ENCODE data around the gene CNTNAP2. TPM values are rescaled to one million over a fixed set of nuclear protein-coding genes. Genes with fewer than 3 reads are reported as not detected.

CNTNAP2 gene
- polyA plus RNA-seq, 3 donors from 2014 or later, result 0.94 to 1.1 TPM; not detected in 1

GRCh38 chr7:146661435-146661834 lies 544.8 kb downstream of the CNTNAP2 start:
- Mint-ChIP-seq H3K4me3 (no peak overlapping the region), H3K27me3 (ENCODE audit: low read depth in 3 of 3) (peaks cover 0 to 3% (median 0%) of the 10 kb centered on the region in 3 donors), H3K9me3 (peaks cover 7 to 38% (median 17%) of the 10 kb centered on the region in 6 donors), H3K27ac (no peak overlapping the region), H3K36me3 (no peaks in the 10 kb centered on the region), H3K4me1 (peaks cover 0 to 9% of the 10 kb centered on the region in 2 donors)
- DNase-seq, result no peak

- Mint-ChIP-seq H3K4me3 (no peak overlapping the region), H3K9me3 (peaks cover 7 to 43% (median 22%) of the 10 kb centered on the region in 6 donors), H3K27ac (no peak overlapping the region), H3K4me1 (peaks cover 0 to 5% of the 10 kb centered on the region in 2 donors), H3K27me3 (ENCODE audit: low read depth in 3 of 3) (peaks cover 0 to 3% (median under 1%) of the 10 kb centered on the region in 3 donors), H3K36me3 (no peaks in the 10 kb centered on the region)
- no peak for DNase-seq
These were observed 545.3 kb downstream of the CNTNAP2 start for GRCh38 chr7:146661929-146662328.

GRCh38 chr7:146665023-146665422 lies 548.4 kb downstream of the CNTNAP2 start:
- H3K4me3 Mint-ChIP-seq, result no peak overlapping the region
- H3K4me1 Mint-ChIP-seq, result no peaks in the 10 kb centered on the region
- no peak overlapping the region for H3K27ac Mint-ChIP-seq

GRCh38 chr7:146670532-146670931 lies 553.9 kb downstream of the CNTNAP2 start:
- H3K27ac Mint-ChIP-seq, result no peak overlapping the region
- peaks cover 4 to 44% (median 21%) of the 10 kb centered on the region in 6 donors for H3K9me3 Mint-ChIP-seq
- DNase-seq, result no peak
- peaks cover 2 to 4% (median 3%) of the 10 kb centered on the region in 3 donors for H3K27me3 Mint-ChIP-seq (ENCODE audit: low read depth in 3 of 3)
- H3K4me1 Mint-ChIP-seq, result no peaks in the 10 kb centered on the region
- no peak overlapping the region for H3K4me3 Mint-ChIP-seq
- peaks cover 0 to 9% (median 0%) of the 10 kb centered on the region in 3 donors for H3K36me3 Mint-ChIP-seq

More at GRCh38 chr7:146665023-146665422, 548.4 kb downstream of the CNTNAP2 start:
- Mint-ChIP-seq H3K27me3 (ENCODE audit: low read depth in 3 of 3) (peaks cover 2 to 3% (median 2%) of the 10 kb centered on the region in 3 donors), H3K9me3 (peaks cover 3 to 40% (median 20%) of the 10 kb centered on the region in 6 donors), H3K36me3 (peaks cover 0 to 5% (median 0%) of the 10 kb centered on the region in 3 donors)
- no peak for DNase-seq

- no peak for DNase-seq
- peaks cover 0 to 1% (median 0%) of the 10 kb centered on the region in 3 donors for H3K27me3 Mint-ChIP-seq (ENCODE audit: low read depth in 3 of 3)
- no peak overlapping the region for H3K4me3 Mint-ChIP-seq
- H3K36me3 Mint-ChIP-seq, result no peaks in the 10 kb centered on the region
- no peak overlapping the region for H3K27ac Mint-ChIP-seq
- H3K9me3 Mint-ChIP-seq, result peaks cover 2 to 38% (median 7%) of the 10 kb centered on the region in 6 donors
- H3K4me1 Mint-ChIP-seq, result no peaks in the 10 kb centered on the region
These were observed 564.9 kb downstream of the CNTNAP2 start for GRCh38 chr7:146681487-146681886.

GRCh38 chr7:146683439-146683838 lies 566.8 kb downstream of the CNTNAP2 start:
- no peak overlapping the region for H3K27ac Mint-ChIP-seq
- peaks cover 0 to 39% (median 8%) of the 10 kb centered on the region in 6 donors for H3K9me3 Mint-ChIP-seq
- no peak overlapping the region for H3K4me3 Mint-ChIP-seq
- no peaks in the 10 kb centered on the region for H3K36me3 Mint-ChIP-seq
- no peak for DNase-seq
- no peaks in the 10 kb centered on the region for H3K4me1 Mint-ChIP-seq
- H3K27me3 Mint-ChIP-seq (ENCODE audit: low read depth in 3 of 3), result peaks cover 0 to 1% (median 0%) of the 10 kb centered on the region in 3 donors

GRCh38 chr7:146690987-146691386 lies 574.4 kb downstream of the CNTNAP2 start:
- H3K4me1 Mint-ChIP-seq, result no peaks in the 10 kb centered on the region
- H3K4me3 Mint-ChIP-seq, result no peak overlapping the region

GRCh38 chr7:146698995-146699610 lies 582.5 kb downstream of the CNTNAP2 start:
- Mint-ChIP-seq H3K4me3 (no peak overlapping the region), H3K27me3 (ENCODE audit: low read depth in 3 of 3) (peaks cover 0 to 2% (median 0%) of the 10 kb centered on the region in 3 donors), H3K4me1 (no peaks in the 10 kb centered on the region)

More at GRCh38 chr7:146690987-146691386, 574.4 kb downstream of the CNTNAP2 start:
- H3K27me3 Mint-ChIP-seq (ENCODE audit: low read depth in 3 of 3), result no peaks in the 10 kb centered on the region
- peaks cover 0 to 15% (median 6%) of the 10 kb centered on the region in 6 donors for H3K9me3 Mint-ChIP-seq
- H3K27ac Mint-ChIP-seq, result no peak overlapping the region
- DNase-seq, result no peak
- no peaks in the 10 kb centered on the region for H3K36me3 Mint-ChIP-seq

GRCh38 chr7:146700015-146700560 lies 583.5 kb downstream of the CNTNAP2 start:
- no peak overlapping the region for H3K27ac Mint-ChIP-seq
- no peaks in the 10 kb centered on the region for H3K36me3 Mint-ChIP-seq
- DNase-seq, result no peak
- H3K4me3 Mint-ChIP-seq, result no peak overlapping the region
- peaks cover 0 to 2% (median 0%) of the 10 kb centered on the region in 3 donors for H3K27me3 Mint-ChIP-seq (ENCODE audit: low read depth in 3 of 3)
- no peaks in the 10 kb centered on the region for H3K4me1 Mint-ChIP-seq
- peaks cover 5 to 46% (median 18%) of the 10 kb centered on the region in 6 donors for H3K9me3 Mint-ChIP-seq

More at GRCh38 chr7:146698995-146699610, 582.5 kb downstream of the CNTNAP2 start:
- H3K27ac Mint-ChIP-seq, result no peak overlapping the region
- no peak for DNase-seq
- peaks cover 5 to 44% (median 18%) of the 10 kb centered on the region in 6 donors for H3K9me3 Mint-ChIP-seq
- H3K36me3 Mint-ChIP-seq, result no peaks in the 10 kb centered on the region

- Mint-ChIP-seq H3K9me3 (peaks cover 5 to 51% (median 21%) of the 10 kb centered on the region in 6 donors), H3K27ac (no peak overlapping the region), H3K4me3 (no peak overlapping the region), H3K36me3 (no peaks in the 10 kb centered on the region), H3K27me3 (ENCODE audit: low read depth in 3 of 3) (peaks cover 0 to 2% (median 0%) of the 10 kb centered on the region in 3 donors), H3K4me1 (no peaks in the 10 kb centered on the region)
- DNase-seq, result no peak
These were observed 584.6 kb downstream of the CNTNAP2 start for GRCh38 chr7:146701166-146701565.

GRCh38 chr7:146702898-146703297 lies 586.3 kb downstream of the CNTNAP2 start:
- no peak overlapping the region for H3K27ac Mint-ChIP-seq
- H3K36me3 Mint-ChIP-seq, result no peaks in the 10 kb centered on the region
- no peak for DNase-seq
- no peaks in the 10 kb centered on the region for H3K27me3 Mint-ChIP-seq (ENCODE audit: low read depth in 3 of 3)
- H3K4me3 Mint-ChIP-seq, result no peak overlapping the region
- H3K9me3 Mint-ChIP-seq, result peaks cover 5 to 46% (median 20%) of the 10 kb centered on the region in 6 donors
- no peaks in the 10 kb centered on the region for H3K4me1 Mint-ChIP-seq

- no peaks in the 10 kb centered on the region for H3K36me3 Mint-ChIP-seq
- DNase-seq, result no peak
- H3K27me3 Mint-ChIP-seq (ENCODE audit: low read depth in 3 of 3), result peaks cover 0 to 1% (median 0%) of the 10 kb centered on the region in 3 donors
- H3K4me1 Mint-ChIP-seq, result no peaks in the 10 kb centered on the region
- no peak overlapping the region for H3K4me3 Mint-ChIP-seq
- H3K27ac Mint-ChIP-seq, result no peak overlapping the region
- H3K9me3 Mint-ChIP-seq, result peaks cover 3 to 36% (median 12%) of the 10 kb centered on the region in 6 donors
These were observed 592.9 kb downstream of the CNTNAP2 start for GRCh38 chr7:146709451-146710027.

- Mint-ChIP-seq H3K9me3 (peaks cover 3 to 24% (median 8%) of the 10 kb centered on the region in 6 donors), H3K27ac (no peak overlapping the region), H3K4me1 (no peaks in the 10 kb centered on the region), H3K4me3 (no peak overlapping the region), H3K36me3 (no peaks in the 10 kb centered on the region), H3K27me3 (ENCODE audit: low read depth in 3 of 3) (peaks cover 0 to 1% (median 0%) of the 10 kb centered on the region in 3 donors)
- no peak for DNase-seq
These were observed 596.6 kb downstream of the CNTNAP2 start for GRCh38 chr7:146713205-146713604.

- no peaks in the 10 kb centered on the region for H3K36me3 Mint-ChIP-seq
- H3K9me3 Mint-ChIP-seq, result peaks cover 2 to 21% (median 11%) of the 10 kb centered on the region in 6 donors
- DNase-seq, result no peak
- no peaks in the 10 kb centered on the region for H3K4me1 Mint-ChIP-seq
- no peak overlapping the region for H3K4me3 Mint-ChIP-seq
- no peak overlapping the region for H3K27ac Mint-ChIP-seq
- H3K27me3 Mint-ChIP-seq (ENCODE audit: low read depth in 3 of 3), result peaks cover 0 to 1% (median 0%) of the 10 kb centered on the region in 3 donors
These were observed 597.3 kb downstream of the CNTNAP2 start for GRCh38 chr7:146713934-146714333.

Data from immature natural killer cell (primary cell).